A673 (cell line): ENCODE measurements around the gene NTNG2.

Source experiments
- EZH2 ChIP-seq: fragments of 200-600 bp; sonication (generic); IDR thresholded peaks from 2 replicates; pipeline ENCODE4 v1.6.1; 2017; ENCODE audit warnings: borderline replicate concordance, low read depth, mild to moderate bottlenecking, mixed read lengths, antibody characterized with exemption, low read length; ENCODE audit not compliant: poor library complexity, severe bottlenecking
- TF ChIP-seq, protein P1 (sequence below): fragments of 300-800, 200-600 bp; sonication (generic); conservative IDR thresholded peaks from 2 replicates; pipeline ENCODE4 v1.5.1; 2017; ENCODE audit warnings: low read depth, mild to moderate bottlenecking, antibody characterized with exemption, low read length, moderate library complexity, mixed read lengths

- TF ChIP-seq, protein P1, sequence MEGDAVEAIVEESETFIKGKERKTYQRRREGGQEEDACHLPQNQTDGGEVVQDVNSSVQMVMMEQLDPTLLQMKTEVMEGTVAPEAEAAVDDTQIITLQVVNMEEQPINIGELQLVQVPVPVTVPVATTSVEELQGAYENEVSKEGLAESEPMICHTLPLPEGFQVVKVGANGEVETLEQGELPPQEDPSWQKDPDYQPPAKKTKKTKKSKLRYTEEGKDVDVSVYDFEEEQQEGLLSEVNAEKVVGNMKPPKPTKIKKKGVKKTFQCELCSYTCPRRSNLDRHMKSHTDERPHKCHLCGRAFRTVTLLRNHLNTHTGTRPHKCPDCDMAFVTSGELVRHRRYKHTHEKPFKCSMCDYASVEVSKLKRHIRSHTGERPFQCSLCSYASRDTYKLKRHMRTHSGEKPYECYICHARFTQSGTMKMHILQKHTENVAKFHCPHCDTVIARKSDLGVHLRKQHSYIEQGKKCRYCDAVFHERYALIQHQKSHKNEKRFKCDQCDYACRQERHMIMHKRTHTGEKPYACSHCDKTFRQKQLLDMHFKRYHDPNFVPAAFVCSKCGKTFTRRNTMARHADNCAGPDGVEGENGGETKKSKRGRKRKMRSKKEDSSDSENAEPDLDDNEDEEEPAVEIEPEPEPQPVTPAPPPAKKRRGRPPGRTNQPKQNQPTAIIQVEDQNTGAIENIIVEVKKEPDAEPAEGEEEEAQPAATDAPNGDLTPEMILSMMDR = no peak
- peak; percentile 69 for TF ChIP-seq EZH2
Observed at GRCh38 chr9:132163457-132163875, 1.6 kb downstream of the NTNG2 start.
